GM12878 (cell line): Measurements from ENCODE around the gene PHF10.

ENCODE experiments used
- EGR1 ChIP-seq, 2 experiments: IDR thresholded peaks; 1 replicate in 1 of 2; 2 replicates in 1 of 2; pipeline ENCODE4 v1.6.1; 2011 to 2012; ENCODE audit warnings: low read depth in 2 of 2, low read length in 2 of 2, borderline replicate concordance in 1 of 2, mild to moderate bottlenecking in 1 of 2, moderate library complexity in 1 of 2
- JUND ChIP-seq: IDR thresholded peaks from 2 replicates; pipeline ENCODE4 v1.6.1; 2012; ENCODE audit warnings: low read depth, mild to moderate bottlenecking, low read length, improper control_type of control experiment, moderate library complexity
- NFYA ChIP-seq: IDR thresholded peaks from 2 replicates; pipeline ENCODE4 v1.6.1; 2011; ENCODE audit warnings: low read depth, mild to moderate bottlenecking, low read length, improper control_type of control experiment, borderline replicate concordance
- RAD21 ChIP-seq: IDR thresholded peaks from 2 replicates; pipeline ENCODE4 v1.6.1; 2011; ENCODE audit warnings: mild to moderate bottlenecking, low read depth, low read length, moderate library complexity; ENCODE audit not compliant: insufficient read depth
- TF ChIP-seq, protein P1 (sequence below), 3 experiments: IDR thresholded peaks in 2 of 3; conservative IDR thresholded peaks in 1 of 3; 2 replicates each; pipeline ENCODE4 v1.5.1; 2011; ENCODE audit warnings: low read depth in 3 of 3, low read length in 3 of 3, mild to moderate bottlenecking in 3 of 3, control low read depth in 2 of 3, moderate library complexity in 2 of 3, inconsistent platforms in 1 of 3, mixed read lengths in 1 of 3; ENCODE audit not compliant: control insufficient read depth in 2 of 3, insufficient read depth in 1 of 3; ENCODE audit errors: extremely low read depth in 1 of 3

DNA sequence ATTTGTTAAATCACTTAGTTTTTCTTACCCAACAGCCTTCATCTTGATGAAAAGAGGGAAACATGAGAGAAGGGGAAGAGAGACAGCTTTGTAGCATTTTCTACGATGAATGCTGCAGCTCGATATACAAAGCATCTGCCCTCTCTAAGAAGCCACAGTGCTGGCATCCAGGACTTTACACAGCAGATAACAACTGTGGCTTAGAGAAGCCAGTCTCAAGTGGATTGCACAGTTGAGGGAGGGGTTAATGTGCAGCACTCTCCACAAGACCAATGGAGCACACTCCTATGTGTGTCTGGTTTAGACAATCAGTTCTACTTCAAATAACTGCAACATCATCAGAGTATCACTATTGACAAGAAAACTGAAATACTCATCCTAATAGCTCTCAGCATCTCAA lies 16.5 kb downstream of the PHF10 start:
- TF ChIP-seq NFYA (no peak), RAD21 (no peak), EGR1 (IDR thresholded peaks at IDR 0.05; ENCODE audit: borderline replicate concordance in 1 of 2, low read depth in 2 of 2, low read length in 2 of 2) (no peak), JUND (no peak)
- TF ChIP-seq, protein P1, sequence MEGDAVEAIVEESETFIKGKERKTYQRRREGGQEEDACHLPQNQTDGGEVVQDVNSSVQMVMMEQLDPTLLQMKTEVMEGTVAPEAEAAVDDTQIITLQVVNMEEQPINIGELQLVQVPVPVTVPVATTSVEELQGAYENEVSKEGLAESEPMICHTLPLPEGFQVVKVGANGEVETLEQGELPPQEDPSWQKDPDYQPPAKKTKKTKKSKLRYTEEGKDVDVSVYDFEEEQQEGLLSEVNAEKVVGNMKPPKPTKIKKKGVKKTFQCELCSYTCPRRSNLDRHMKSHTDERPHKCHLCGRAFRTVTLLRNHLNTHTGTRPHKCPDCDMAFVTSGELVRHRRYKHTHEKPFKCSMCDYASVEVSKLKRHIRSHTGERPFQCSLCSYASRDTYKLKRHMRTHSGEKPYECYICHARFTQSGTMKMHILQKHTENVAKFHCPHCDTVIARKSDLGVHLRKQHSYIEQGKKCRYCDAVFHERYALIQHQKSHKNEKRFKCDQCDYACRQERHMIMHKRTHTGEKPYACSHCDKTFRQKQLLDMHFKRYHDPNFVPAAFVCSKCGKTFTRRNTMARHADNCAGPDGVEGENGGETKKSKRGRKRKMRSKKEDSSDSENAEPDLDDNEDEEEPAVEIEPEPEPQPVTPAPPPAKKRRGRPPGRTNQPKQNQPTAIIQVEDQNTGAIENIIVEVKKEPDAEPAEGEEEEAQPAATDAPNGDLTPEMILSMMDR (IDR thresholded peaks at IDR 0.05 in 2 of 3, conservative IDR thresholded peaks at IDR 0.05 in 1 of 3; ENCODE audit: control insufficient read depth in 2 of 3, extremely low read depth in 1 of 3, insufficient read depth in 1 of 3, low read depth in 3 of 3, low read length in 3 of 3), result no peak
